Nephron (organoid): ENCODE results near the gene WNT3A.

Experiments used
- H3K27ac Mint-ChIP-seq, 3 experiments: 2 replicates each; pipeline ENCODE4 v1.8.0; 2020; ENCODE audit warnings: mixed read lengths in 3 of 3, mild to moderate bottlenecking in 2 of 3, moderate library complexity in 1 of 3
- H3K27me3 Mint-ChIP-seq: 2 replicates; pipeline ENCODE4 v1.8.0; 2021; ENCODE audit warnings: low read depth, mild to moderate bottlenecking, moderate library complexity, mixed read lengths
- H3K36me3 Mint-ChIP-seq: 2 replicates; pipeline ENCODE4 v1.8.0; 2020; ENCODE audit warnings: low read depth, mixed read lengths
- H3K4me1 Mint-ChIP-seq: 2 replicates; pipeline ENCODE4 v1.8.0; 2020; ENCODE audit warnings: mixed read lengths
- H3K4me3 Mint-ChIP-seq, 3 experiments: 2 replicates each; pipeline ENCODE4 v1.8.0; 2020; ENCODE audit warnings: mild to moderate bottlenecking in 3 of 3, mixed read lengths in 3 of 3, moderate library complexity in 2 of 3
- H3K9me3 Mint-ChIP-seq: 2 replicates; pipeline ENCODE4 v1.8.0; 2020; ENCODE audit warnings: mixed read lengths
- TF ChIP-seq, protein P1 (sequence below), 3 experiments: fragments of 200-600 bp; sonication (generic); IDR thresholded peaks; one replicate each; pipeline ENCODE4 v1.5.0; 2021; ENCODE audit warnings: antibody characterized with exemption in 3 of 3; ENCODE audit not compliant: unreplicated experiment in 3 of 3

The WNT3A gene

DNA sequence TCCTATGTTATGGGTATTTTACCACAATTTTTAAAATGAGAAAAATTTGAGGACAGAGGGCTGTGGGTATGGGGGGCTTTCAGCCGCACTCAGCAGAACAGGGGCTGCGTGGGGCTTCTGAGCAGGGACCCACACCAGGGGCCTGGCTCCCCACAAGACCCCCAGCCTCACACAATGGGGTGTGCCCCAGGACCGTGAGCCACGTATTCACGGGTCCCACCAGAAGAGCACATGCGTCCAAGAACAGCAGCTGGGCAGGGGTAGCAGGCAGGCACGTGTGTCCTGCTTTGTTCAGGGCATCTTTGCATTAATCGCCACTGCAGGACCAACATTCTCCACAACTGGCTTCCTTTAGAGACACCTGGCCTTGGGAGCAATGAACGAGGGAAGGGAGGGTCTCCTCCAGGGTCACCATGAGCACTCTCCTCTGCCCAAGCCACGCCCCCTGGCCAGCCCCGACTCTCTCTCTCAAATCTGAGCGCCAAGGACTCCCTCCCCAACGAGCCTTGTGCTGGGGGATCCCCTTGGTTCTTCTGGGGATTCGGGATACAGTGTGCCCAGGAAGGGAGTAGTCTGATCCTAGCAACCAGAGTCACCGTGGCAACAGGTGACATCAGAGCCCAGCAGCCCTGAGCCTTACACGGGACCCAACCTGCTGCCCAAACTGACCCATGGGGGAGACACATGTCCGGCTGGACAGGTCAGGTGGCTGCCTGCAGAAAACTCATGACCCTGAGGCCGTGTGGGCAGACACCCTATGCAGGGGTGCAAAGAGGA is 68.3 kb downstream of the WNT3A start:
- TF ChIP-seq, protein P1, sequence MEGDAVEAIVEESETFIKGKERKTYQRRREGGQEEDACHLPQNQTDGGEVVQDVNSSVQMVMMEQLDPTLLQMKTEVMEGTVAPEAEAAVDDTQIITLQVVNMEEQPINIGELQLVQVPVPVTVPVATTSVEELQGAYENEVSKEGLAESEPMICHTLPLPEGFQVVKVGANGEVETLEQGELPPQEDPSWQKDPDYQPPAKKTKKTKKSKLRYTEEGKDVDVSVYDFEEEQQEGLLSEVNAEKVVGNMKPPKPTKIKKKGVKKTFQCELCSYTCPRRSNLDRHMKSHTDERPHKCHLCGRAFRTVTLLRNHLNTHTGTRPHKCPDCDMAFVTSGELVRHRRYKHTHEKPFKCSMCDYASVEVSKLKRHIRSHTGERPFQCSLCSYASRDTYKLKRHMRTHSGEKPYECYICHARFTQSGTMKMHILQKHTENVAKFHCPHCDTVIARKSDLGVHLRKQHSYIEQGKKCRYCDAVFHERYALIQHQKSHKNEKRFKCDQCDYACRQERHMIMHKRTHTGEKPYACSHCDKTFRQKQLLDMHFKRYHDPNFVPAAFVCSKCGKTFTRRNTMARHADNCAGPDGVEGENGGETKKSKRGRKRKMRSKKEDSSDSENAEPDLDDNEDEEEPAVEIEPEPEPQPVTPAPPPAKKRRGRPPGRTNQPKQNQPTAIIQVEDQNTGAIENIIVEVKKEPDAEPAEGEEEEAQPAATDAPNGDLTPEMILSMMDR (IDR thresholded peaks at IDR 0.05; ENCODE audit: unreplicated experiment in 3 of 3) = no peak
- H3K9me3 Mint-ChIP-seq = no peaks in the 10 kb centered on the region
- no peak overlapping the region for H3K4me3 Mint-ChIP-seq
- H3K4me1 Mint-ChIP-seq = peaks cover 6% of the 10 kb centered on the region
- H3K27me3 Mint-ChIP-seq = peaks cover 21% of the 10 kb centered on the region
- no peak overlapping the region for H3K27ac Mint-ChIP-seq
- H3K36me3 Mint-ChIP-seq = no peaks in the 10 kb centered on the region

GRCh38 chr1:228075801-228076271 is 69.0 kb downstream of the WNT3A start:
- Mint-ChIP-seq H3K27me3 (peaks cover 14% of the 10 kb centered on the region), H3K9me3 (no peaks in the 10 kb centered on the region), H3K4me1 (peaks cover 6% of the 10 kb centered on the region), H3K36me3 (no peaks in the 10 kb centered on the region), H3K27ac (no peak overlapping the region), H3K4me3 (no peak overlapping the region)
- TF ChIP-seq, protein P1 (IDR thresholded peaks at IDR 0.05; ENCODE audit: unreplicated experiment in 3 of 3) = no peak

DNA sequence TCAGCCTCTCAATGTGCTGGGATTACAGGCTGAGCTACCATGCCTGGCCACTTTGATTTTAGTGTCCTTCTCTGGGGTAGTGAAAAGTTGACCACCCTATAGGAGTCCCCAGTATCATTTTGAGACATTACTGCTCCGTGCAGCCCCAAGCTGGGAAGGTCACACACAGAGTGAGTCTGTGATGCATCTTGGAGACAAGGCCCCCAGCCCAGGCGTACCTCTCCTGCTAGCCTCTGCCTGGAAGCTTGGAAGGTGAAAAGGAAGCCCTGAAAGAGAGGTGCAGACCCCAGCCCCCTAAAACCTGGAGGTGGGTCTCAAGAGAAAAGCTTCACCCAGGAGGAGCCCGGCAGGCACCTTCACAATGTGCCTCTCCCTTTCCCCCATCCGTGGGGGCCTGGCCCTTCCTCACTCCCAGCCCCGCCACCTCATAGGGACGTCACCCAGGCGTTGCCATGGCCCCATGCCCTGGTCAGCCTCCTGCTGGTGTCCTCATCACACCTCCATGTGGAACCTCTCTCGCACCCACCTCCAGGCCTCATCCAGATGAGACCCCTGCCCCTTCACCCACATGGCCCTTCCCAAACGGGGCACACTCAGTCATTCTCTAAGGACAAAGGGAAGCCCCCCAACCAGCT is 70.1 kb downstream of the WNT3A start:
- no peak overlapping the region for H3K4me3 Mint-ChIP-seq
- H3K9me3 Mint-ChIP-seq = no peaks in the 10 kb centered on the region
- H3K27ac Mint-ChIP-seq = peak overlapping the region in 2 of 3 experiments; percentile 12 to 40
- TF ChIP-seq, protein P1 (IDR thresholded peaks at IDR 0.05; ENCODE audit: unreplicated experiment in 3 of 3) = no peak
- no peaks in the 10 kb centered on the region for H3K36me3 Mint-ChIP-seq
- H3K27me3 Mint-ChIP-seq = peaks cover 10% of the 10 kb centered on the region
- peaks cover 9% of the 10 kb centered on the region for H3K4me1 Mint-ChIP-seq

DNA sequence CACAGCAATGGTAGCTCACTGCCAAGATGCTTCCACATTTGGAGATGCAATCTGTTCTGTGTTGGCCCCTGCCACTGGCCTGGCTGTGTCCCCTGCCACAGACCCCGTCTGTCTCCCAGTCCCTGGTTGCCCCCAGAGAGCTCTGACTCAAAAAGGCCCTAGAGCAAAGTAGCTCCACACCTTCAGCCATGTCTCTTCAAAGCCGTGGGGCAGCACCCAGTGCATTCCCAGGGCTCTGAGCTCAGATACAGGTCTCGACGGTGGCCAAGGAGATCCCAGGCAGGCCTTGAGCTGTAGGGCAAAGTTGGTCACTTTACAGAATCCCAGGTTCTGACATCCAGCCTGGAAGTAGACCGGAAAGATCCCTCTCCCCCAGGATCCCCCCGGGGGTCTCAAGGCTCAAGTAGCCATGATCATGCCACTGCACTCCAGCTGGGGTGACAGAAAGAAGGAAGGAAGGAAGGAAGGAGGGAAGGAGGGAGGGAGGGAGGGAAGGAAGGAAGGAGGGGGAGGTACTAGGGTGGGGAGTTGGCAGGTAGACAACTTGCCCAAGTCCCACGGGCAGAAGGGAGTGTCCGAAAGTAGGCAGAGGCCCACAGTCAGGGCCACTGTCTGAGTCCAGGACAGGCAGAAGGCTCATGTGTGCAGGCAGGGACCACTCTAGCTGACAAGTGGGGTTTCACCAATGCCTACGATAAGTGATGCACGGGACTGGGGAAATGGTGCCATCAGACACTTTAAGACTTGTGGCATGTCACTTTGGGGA is 71.0 kb downstream of the WNT3A start:
- TF ChIP-seq, protein P1 (IDR thresholded peaks at IDR 0.05; ENCODE audit: unreplicated experiment in 3 of 3) = no peak
- peaks cover 10% of the 10 kb centered on the region for H3K27me3 Mint-ChIP-seq
- H3K4me3 Mint-ChIP-seq = no peak overlapping the region
- peaks cover 9% of the 10 kb centered on the region for H3K4me1 Mint-ChIP-seq
- H3K27ac Mint-ChIP-seq = peak overlapping the region in 2 of 3 experiments; percentile 12 to 40
- H3K9me3 Mint-ChIP-seq = no peaks in the 10 kb centered on the region
- H3K36me3 Mint-ChIP-seq = no peaks in the 10 kb centered on the region

- Mint-ChIP-seq H3K9me3 (no peaks in the 10 kb centered on the region), H3K36me3 (no peaks in the 10 kb centered on the region), H3K27me3 (peaks cover 9% of the 10 kb centered on the region), H3K4me3 (peak overlapping the region; percentile 25 to 76 (median 73)), H3K4me1 (peaks cover 13% of the 10 kb centered on the region), H3K27ac (no peak overlapping the region)
- TF ChIP-seq, protein P1 (IDR thresholded peaks at IDR 0.05; ENCODE audit: unreplicated experiment in 3 of 3) = no peak
Measured at GRCh38 chr1:228079013-228079412, 72.2 kb downstream of the WNT3A start.
